Gastroesophageal sphincter (tissue), 4 donors: ENCODE results near the gene TLE3. TPM values are rescaled to one million over a fixed set of nuclear protein-coding genes. Genes with fewer than 3 reads are reported as not detected.

Experiments used
- ATAC-seq: fragments of 150-250 bp; one replicate; pipeline ENCODE4 v1.9.1; 2016; ENCODE audit warnings: mild to moderate bottlenecking, moderate library complexity
- H3K27ac ChIP-seq, 4 donors: fragments of 200-600 bp; sonication (generic) in 3 of 4; 1 replicate in 3 of 4; 2 replicates in 1 of 4; pipeline ENCODE4 v1.5.1; 2016 to 2019
- H3K27me3 ChIP-seq: fragments of 200-600 bp; sonication (generic); one replicate; pipeline ENCODE4 v1.5.1; 2019
- H3K36me3 ChIP-seq, 2 donors: fragments of 200-600 bp; sonication (generic); one replicate each; pipeline ENCODE4 v1.5.1; 2019; ENCODE audit warnings: control low read depth in 1 of 2
- H3K4me1 ChIP-seq, 3 donors: fragments of 200-600 bp; sonication (generic); 1 replicate in 2 of 3; 2 replicates in 1 of 3; pipeline ENCODE4 v1.5.1; 2016 to 2019; ENCODE audit warnings: control low read depth in 2 of 3
- H3K4me3 ChIP-seq, 2 donors: fragments of 200-600 bp; sonication (generic); one replicate each; pipeline ENCODE4 v1.5.1; 2019; ENCODE audit warnings: mild to moderate bottlenecking in 1 of 2, moderate library complexity in 1 of 2
- H3K9me3 ChIP-seq, 3 donors: fragments of 200-600 bp; sonication (generic); one replicate each; pipeline ENCODE4 v1.5.1; 2017 to 2019; ENCODE audit warnings: control low read depth in 2 of 3
- EP300 ChIP-seq: sonication (generic); formaldehyde crosslinking; IDR thresholded peaks from one replicate; pipeline ENCODE4 v1.6.1; 2017; ENCODE audit warnings: antibody characterized with exemption, mild to moderate bottlenecking
- POLR2A ChIP-seq, 2 donors: fragments of 450-650 bp; IDR thresholded peaks; one replicate each; pipeline ENCODE4 v1.6.1; 2017; ENCODE audit warnings: antibody characterized with exemption in 2 of 2, mild to moderate bottlenecking in 2 of 2, moderate library complexity in 1 of 2
- POLR2AphosphoS5 ChIP-seq: sonication (generic); formaldehyde crosslinking; IDR thresholded peaks from one replicate; pipeline ENCODE4 v1.6.1; 2017; ENCODE audit warnings: antibody characterized with exemption
- WGBS, 2 donors: methylation state at CpG; one replicate each; pipeline ENCODE4 v1.1.5; 2018; ENCODE audit warnings: low coverage in 1 of 2; 5-methylcytosine and 5-hydroxymethylcytosine counted together
- total RNA-seq, 4 donors: library from RNA; depleted of rRNA; stranded (reverse); fragments of >200 nt; gene quantifications; one replicate each; pipeline ENCODE4 v1.1.0, GENCODE V29; 2016
- TF ChIP-seq, protein P1 (sequence below), 4 experiments: fragments of 200-600 bp in 2 of 4; fragments of 450-650 bp in 2 of 4; sonication (generic) in 1 of 4; IDR thresholded peaks; one replicate each; pipeline ENCODE4 v1.5.1; 2017 to 2019; ENCODE audit warnings: antibody characterized with exemption in 4 of 4, mild to moderate bottlenecking in 2 of 4, moderate library complexity in 2 of 4

The TLE3 gene
- total RNA-seq, 4 donors from 2014 or later = 32.4 to 81.6 (median 62.6) TPM

DNA sequence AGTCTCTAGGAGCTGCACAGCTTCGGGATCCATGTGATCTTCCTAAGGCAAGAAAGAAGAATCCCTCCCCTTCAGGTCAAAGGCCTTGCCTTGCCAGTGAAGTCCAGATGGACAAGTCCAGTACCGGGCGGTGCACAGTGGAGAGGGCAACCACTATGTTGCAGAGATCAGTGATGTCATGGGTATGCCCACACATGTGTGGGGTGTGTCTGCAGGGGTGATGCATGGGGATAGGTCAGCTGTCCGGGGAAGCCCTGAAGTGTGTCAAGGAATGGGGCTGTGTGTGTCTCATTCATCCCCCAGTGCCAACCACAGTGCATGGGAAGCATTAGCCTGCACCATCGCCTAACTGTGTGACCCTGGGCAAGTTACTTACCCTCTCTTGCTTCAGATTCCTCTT, 66.5 kb downstream of the TLE3 start:
- no peaks in the 10 kb centered on the region for H3K9me3 ChIP-seq
- peaks cover 0 to 9% (median 0%) of the 10 kb centered on the region in 3 donors for H3K4me1 ChIP-seq
- ATAC-seq = no peak
- H3K4me3 ChIP-seq = no peak overlapping the region
- H3K27ac ChIP-seq = no peak overlapping the region
- H3K36me3 ChIP-seq = no peaks in the 10 kb centered on the region
- 100% methylated on average over 1 of the region's 5 CpGs; no CpG with 5 or more reads in 1 of the 2 donors for WGBS, 2 donors
- peaks cover 28% of the 10 kb centered on the region for H3K27me3 ChIP-seq
- TF ChIP-seq POLR2AphosphoS5 = no peak
- TF ChIP-seq POLR2A (IDR thresholded peaks at IDR 0.05) = no peak
- TF ChIP-seq EP300 = no peak
- TF ChIP-seq, protein P1, sequence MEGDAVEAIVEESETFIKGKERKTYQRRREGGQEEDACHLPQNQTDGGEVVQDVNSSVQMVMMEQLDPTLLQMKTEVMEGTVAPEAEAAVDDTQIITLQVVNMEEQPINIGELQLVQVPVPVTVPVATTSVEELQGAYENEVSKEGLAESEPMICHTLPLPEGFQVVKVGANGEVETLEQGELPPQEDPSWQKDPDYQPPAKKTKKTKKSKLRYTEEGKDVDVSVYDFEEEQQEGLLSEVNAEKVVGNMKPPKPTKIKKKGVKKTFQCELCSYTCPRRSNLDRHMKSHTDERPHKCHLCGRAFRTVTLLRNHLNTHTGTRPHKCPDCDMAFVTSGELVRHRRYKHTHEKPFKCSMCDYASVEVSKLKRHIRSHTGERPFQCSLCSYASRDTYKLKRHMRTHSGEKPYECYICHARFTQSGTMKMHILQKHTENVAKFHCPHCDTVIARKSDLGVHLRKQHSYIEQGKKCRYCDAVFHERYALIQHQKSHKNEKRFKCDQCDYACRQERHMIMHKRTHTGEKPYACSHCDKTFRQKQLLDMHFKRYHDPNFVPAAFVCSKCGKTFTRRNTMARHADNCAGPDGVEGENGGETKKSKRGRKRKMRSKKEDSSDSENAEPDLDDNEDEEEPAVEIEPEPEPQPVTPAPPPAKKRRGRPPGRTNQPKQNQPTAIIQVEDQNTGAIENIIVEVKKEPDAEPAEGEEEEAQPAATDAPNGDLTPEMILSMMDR (IDR thresholded peaks at IDR 0.05) = no peak

DNA sequence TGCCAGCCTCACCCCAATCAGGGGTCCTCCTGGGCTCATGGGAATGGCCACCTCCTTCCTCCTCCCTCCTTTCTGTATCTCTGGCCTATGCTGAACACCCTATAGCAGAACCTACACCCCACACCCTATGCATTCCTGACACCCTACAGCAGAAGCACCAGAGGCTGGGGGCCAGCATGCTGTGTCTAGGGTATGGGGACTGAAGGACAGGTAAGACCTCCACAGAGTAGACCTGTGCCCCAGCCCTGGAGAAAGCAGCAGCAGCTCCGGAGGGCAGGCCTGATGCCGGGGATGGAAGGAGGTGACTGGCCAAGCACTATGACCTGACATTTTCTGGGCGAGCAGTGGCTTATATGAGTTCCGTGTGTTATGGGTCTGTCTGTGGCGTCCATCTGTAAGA, 66.9 kb downstream of the TLE3 start:
- Histone ChIP-seq H3K27ac (no peak overlapping the region), H3K9me3 (no peaks in the 10 kb centered on the region), H3K27me3 (peaks cover 28% of the 10 kb centered on the region), H3K36me3 (no peaks in the 10 kb centered on the region), H3K4me1 (peaks cover 0 to 13% (median 0%) of the 10 kb centered on the region in 3 donors), H3K4me3 (no peak overlapping the region)
- no peak for TF ChIP-seq POLR2AphosphoS5
- no peak for TF ChIP-seq EP300
- TF ChIP-seq, protein P1 (IDR thresholded peaks at IDR 0.05) = no peak
- TF ChIP-seq POLR2A (IDR thresholded peaks at IDR 0.05) = no peak
- ATAC-seq = no peak
- WGBS, 2 donors = 100% methylated on average over 3 of the region's 5 CpGs; no CpG with 5 or more reads in 1 of the 2 donors

DNA sequence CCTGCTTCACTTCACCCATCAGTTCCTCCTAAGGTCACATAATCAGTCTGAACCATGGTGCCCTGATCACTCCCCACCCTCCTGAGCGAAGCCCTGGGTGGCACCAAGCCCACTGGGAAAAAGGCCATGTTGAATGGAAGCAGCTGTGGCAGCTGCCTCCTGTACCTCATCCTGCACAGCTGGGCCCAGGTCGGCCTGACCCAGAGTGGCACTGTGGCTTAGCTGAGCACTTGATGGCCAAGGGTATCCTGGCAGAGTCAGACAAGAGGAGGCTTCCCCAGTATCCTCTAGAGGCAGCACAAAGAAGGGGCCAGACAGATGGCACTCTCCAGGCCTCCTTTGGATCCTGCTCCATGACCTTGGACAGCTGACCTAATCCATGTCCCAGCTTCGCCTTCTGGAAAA, 68.4 kb downstream of the TLE3 start:
- H3K4me1 ChIP-seq = peaks cover 0 to 29% (median 4%) of the 10 kb centered on the region in 3 donors
- no peak overlapping the region for H3K27ac ChIP-seq
- WGBS, 2 donors = no CpG with 5 or more reads among the region's 3 CpGs
- peaks cover 27% of the 10 kb centered on the region for H3K27me3 ChIP-seq
- no peak overlapping the region for H3K4me3 ChIP-seq
- ATAC-seq = no peak
- H3K36me3 ChIP-seq = no peaks in the 10 kb centered on the region
- H3K9me3 ChIP-seq = no peaks in the 10 kb centered on the region
- TF ChIP-seq POLR2AphosphoS5 = no peak

DNA sequence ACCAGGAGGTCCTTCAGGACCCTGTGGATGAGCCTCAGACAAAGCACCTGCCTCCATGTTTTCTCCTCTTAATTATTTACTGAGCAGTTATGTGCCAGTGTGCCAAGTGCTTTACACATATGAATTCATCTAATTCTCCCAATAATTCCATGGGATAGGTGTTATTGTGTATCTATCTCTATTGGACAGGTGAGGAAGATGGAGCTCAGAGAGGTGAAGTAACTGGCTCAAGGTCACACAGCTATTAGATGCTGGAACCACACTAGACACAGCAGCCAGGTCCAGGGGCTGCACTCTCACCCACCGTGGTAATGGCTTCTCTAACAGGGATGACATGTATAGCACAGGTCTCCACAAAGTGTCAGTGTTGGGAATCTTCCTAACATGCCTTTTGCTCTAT, 70.2 kb downstream of the TLE3 start:
- peaks cover 9% of the 10 kb centered on the region for H3K27me3 ChIP-seq
- H3K9me3 ChIP-seq = no peaks in the 10 kb centered on the region
- H3K36me3 ChIP-seq = no peaks in the 10 kb centered on the region
- no peak overlapping the region for H3K4me3 ChIP-seq
- TF ChIP-seq, protein P1 (IDR thresholded peaks at IDR 0.05) = no peak
- no peak for TF ChIP-seq EP300
- no peak for TF ChIP-seq POLR2AphosphoS5
- TF ChIP-seq POLR2A (IDR thresholded peaks at IDR 0.05) = no peak
- ATAC-seq = no peak
- H3K4me1 ChIP-seq = peaks cover 5 to 39% (median 15%) of the 10 kb centered on the region in 3 donors
- H3K27ac ChIP-seq = no peak overlapping the region
- 100% methylated on average over 1 of the region's 1 CpG; no CpG with 5 or more reads in 1 of the 2 donors for WGBS, 2 donors

DNA sequence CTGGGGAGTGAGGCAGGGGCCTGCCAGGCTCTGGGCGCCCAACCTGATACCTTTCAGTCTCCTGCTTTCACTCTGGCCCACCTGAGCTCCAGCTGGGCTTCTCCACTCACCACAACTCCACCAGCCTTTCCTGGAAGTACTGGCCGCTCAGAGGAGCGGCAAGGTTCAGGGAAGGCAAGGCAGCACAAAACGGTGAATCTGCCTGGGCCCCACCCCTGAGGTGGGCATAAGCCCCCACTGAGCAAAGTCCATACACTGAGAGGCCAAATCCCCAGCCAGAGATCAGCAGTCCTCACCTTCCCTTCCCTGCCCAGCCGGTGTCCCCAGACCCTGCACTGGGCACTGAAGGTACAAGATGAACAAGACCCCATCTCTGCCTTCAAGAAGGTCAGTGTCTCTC, 70.7 kb downstream of the TLE3 start:
- no peak for ATAC-seq
- 80% methylated on average over 1 of the region's 5 CpGs; no CpG with 5 or more reads in 1 of the 2 donors for WGBS, 2 donors
- Histone ChIP-seq H3K9me3 (no peaks in the 10 kb centered on the region), H3K36me3 (no peaks in the 10 kb centered on the region), H3K4me3 (no peak overlapping the region), H3K4me1 (peaks cover 5 to 39% (median 15%) of the 10 kb centered on the region in 3 donors), H3K27me3 (peaks cover 6% of the 10 kb centered on the region), H3K27ac (no peak overlapping the region)
- TF ChIP-seq POLR2AphosphoS5 (no peak), POLR2A (IDR thresholded peaks at IDR 0.05) (no peak), EP300 (no peak)
- TF ChIP-seq, protein P1 (IDR thresholded peaks at IDR 0.05) = no peak
